Measurements from ENCODE around the gene UBAC2. TPM values are rescaled to one million over a fixed set of nuclear protein-coding genes. Genes with fewer than 3 reads are reported as not detected.

The UBAC2 gene
- total RNA-seq, 1 donor = 36.9 TPM

DNA sequence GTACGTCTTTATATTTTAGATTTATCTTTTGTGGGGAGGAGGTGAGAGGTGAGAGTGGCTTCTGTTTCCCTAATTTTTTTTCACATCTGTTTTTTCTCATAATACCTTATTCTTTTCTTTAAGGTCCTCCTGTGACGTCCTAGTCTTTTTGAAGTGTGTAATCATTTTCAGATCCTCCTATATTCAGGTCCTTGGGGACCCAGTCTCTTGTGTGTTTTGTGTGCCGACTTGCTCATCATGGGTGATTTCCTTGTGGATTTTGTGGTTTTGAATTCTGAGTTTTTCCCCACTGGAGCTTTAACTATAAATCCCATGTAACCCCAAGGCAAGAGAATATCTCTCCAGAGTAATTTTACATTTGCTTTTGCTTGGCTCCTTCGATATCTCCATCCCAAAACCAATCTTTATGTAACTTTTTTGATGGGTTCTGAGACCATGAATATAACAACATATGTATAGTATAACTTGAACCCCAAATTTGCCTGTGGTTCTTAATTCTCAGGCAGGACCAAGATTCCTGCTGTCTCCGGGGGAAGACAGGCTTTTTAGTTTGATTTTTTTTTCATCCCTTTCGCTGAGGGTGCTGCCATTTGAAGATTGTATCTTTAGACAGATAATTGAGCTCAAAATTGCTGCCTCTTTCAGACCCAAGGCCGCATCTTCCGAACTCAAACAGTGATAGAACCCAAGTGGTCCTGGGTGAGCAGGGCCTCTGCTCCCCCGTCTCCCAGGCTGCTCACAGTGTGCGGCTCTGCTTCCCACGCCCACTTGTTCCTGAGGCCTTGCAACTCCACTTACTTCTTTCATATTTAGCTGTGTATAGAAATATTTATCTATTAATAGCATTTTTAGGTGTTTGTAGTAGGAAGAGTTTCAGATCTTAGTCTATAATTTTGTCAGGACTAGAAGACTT, 165.7 kb downstream of the UBAC2 start:
- Histone ChIP-seq H3K4me2 (ENCODE audit: insufficient read depth, low read length) (no peak overlapping the region), H4K20me1 (ENCODE audit: insufficient read depth, low read length) (peaks cover 3% of the 10 kb centered on the region), H3K36me3 (ENCODE audit: insufficient read depth, low read length) (peaks cover 5% of the 10 kb centered on the region), H3K27me3 (ENCODE audit: insufficient read depth, low read length) (no peaks in the 10 kb centered on the region), H3K9me3 (ENCODE audit: low read depth, low read length) (no peaks in the 10 kb centered on the region), H3K4me3 (ENCODE audit: insufficient read depth, low read length) (no peak overlapping the region), H3K27ac (ENCODE audit: low read depth, low read length) (no peak overlapping the region), H3K4me1 (ENCODE audit: insufficient read depth, low read length) (no peaks in the 10 kb centered on the region), H2AFZ (ENCODE audit: low read length) (no peak overlapping the region), H3K79me2 (ENCODE audit: insufficient read depth, low read length) (no peaks in the 10 kb centered on the region)
- DNase-seq (ENCODE audit: insufficient read length, low spot score, missing footprints) = no peak
- TF ChIP-seq, protein P1, sequence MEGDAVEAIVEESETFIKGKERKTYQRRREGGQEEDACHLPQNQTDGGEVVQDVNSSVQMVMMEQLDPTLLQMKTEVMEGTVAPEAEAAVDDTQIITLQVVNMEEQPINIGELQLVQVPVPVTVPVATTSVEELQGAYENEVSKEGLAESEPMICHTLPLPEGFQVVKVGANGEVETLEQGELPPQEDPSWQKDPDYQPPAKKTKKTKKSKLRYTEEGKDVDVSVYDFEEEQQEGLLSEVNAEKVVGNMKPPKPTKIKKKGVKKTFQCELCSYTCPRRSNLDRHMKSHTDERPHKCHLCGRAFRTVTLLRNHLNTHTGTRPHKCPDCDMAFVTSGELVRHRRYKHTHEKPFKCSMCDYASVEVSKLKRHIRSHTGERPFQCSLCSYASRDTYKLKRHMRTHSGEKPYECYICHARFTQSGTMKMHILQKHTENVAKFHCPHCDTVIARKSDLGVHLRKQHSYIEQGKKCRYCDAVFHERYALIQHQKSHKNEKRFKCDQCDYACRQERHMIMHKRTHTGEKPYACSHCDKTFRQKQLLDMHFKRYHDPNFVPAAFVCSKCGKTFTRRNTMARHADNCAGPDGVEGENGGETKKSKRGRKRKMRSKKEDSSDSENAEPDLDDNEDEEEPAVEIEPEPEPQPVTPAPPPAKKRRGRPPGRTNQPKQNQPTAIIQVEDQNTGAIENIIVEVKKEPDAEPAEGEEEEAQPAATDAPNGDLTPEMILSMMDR (IDR thresholded peaks at IDR 0.05; ENCODE audit: extremely low read depth, low read depth, low read length) = no peak

DNA sequence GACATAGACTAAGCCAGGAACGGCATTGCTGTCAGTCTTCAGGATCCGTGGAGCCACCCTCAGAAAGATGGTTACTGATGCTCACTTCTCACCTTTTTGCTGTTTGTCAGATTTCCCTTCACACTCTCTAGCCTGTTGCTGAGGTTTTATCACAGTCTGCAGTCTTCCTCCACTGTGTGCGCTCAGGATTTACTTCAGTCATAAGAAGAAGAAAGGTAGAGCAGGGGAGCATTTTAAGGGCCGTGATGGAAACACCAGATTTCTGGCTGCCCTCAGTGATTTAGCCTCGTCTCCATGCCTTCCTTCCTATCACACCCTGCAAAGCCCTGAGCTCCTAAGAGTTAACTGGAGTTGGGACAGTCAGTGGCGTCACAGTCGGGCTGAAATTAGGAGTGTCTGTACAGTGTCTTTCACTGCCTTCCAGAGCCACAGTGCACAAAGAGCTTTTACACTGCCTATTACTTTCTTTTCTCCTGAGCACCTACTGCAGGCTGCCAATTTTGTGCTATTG, 166.5 kb downstream of the UBAC2 start:
- Histone ChIP-seq H3K27ac (ENCODE audit: low read depth, low read length) (no peak overlapping the region), H3K27me3 (ENCODE audit: insufficient read depth, low read length) (no peaks in the 10 kb centered on the region), H3K4me1 (ENCODE audit: insufficient read depth, low read length) (no peaks in the 10 kb centered on the region), H3K79me2 (ENCODE audit: insufficient read depth, low read length) (no peaks in the 10 kb centered on the region), H4K20me1 (ENCODE audit: insufficient read depth, low read length) (peaks cover 3% of the 10 kb centered on the region), H3K4me3 (ENCODE audit: insufficient read depth, low read length) (no peak overlapping the region), H2AFZ (ENCODE audit: low read length) (no peak overlapping the region), H3K36me3 (ENCODE audit: insufficient read depth, low read length) (no peaks in the 10 kb centered on the region), H3K4me2 (ENCODE audit: insufficient read depth, low read length) (no peak overlapping the region), H3K9me3 (ENCODE audit: low read depth, low read length) (no peaks in the 10 kb centered on the region)
- no peak for DNase-seq (ENCODE audit: insufficient read length, low spot score, missing footprints)
- TF ChIP-seq, protein P1 (IDR thresholded peaks at IDR 0.05; ENCODE audit: extremely low read depth, low read depth, low read length) = no peak

DNA sequence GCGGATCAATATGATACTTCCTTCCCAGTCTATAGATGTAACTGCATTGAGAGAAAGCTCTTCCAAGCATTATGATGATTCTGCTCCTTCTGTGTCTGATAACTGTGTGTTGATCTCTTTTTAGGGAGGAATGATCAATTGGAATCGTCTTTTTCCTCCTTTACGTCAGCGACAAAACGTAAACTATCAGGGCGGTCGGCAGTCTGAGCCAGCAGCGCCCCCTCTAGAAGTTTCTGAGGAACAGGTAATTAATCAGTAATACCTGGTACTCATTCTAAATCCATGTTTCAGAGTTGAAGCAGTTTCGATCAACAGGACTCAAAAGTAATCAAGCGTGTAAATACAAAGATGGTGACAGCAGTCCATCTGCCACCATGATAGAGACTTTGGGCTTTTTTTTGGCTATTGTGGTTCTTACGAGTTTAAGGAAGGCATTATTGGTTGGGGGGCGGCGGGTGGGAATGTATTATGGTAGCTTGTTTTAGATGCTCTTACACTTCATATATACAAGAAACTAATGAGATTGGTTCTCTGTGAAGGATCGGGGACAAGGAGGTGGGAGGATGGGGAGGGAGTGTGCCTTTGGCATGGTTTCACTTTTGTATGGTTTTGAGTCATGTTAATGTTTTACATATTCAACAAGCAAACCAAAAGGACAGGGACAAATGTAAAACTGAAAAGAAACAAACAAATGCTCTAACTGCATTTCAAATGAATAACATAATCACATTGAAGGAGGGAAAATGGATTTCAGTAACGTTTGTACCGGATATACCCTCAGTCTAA, 167.2 kb downstream of the UBAC2 start:
- Histone ChIP-seq H3K36me3 (ENCODE audit: insufficient read depth, low read length) (no peaks in the 10 kb centered on the region), H3K4me1 (ENCODE audit: insufficient read depth, low read length) (no peaks in the 10 kb centered on the region), H3K4me3 (ENCODE audit: insufficient read depth, low read length) (no peak overlapping the region), H3K4me2 (ENCODE audit: insufficient read depth, low read length) (no peak overlapping the region), H3K79me2 (ENCODE audit: insufficient read depth, low read length) (no peaks in the 10 kb centered on the region), H3K27ac (ENCODE audit: low read depth, low read length) (no peak overlapping the region), H4K20me1 (ENCODE audit: insufficient read depth, low read length) (peaks cover 3% of the 10 kb centered on the region), H2AFZ (ENCODE audit: low read length) (no peak overlapping the region), H3K27me3 (ENCODE audit: insufficient read depth, low read length) (no peaks in the 10 kb centered on the region), H3K9me3 (ENCODE audit: low read depth, low read length) (no peaks in the 10 kb centered on the region)
- TF ChIP-seq, protein P1 (IDR thresholded peaks at IDR 0.05; ENCODE audit: extremely low read depth, low read depth, low read length) = no peak
- DNase-seq (ENCODE audit: insufficient read length, low spot score, missing footprints) = no peak

All from osteoblast (primary cell).